Stomach (tissue), 4 donors: ENCODE data around the gene SAP30L.

ENCODE experiments used
- EP300 ChIP-seq: sonication (generic); formaldehyde crosslinking; IDR thresholded peaks from one replicate; pipeline ENCODE4 v1.6.1; 2017; ENCODE audit warnings: antibody characterized with exemption
- POLR2A ChIP-seq, 4 donors: fragments of 450-650 bp; IDR thresholded peaks; one replicate each; pipeline ENCODE4 v1.6.1; 2016; ENCODE audit warnings: antibody characterized with exemption in 4 of 4, control low read depth in 2 of 4, mild to moderate bottlenecking in 1 of 4, moderate library complexity in 1 of 4
- POLR2AphosphoS5 ChIP-seq, 3 donors: sonication (generic); formaldehyde crosslinking; IDR thresholded peaks; one replicate each; pipeline ENCODE4 v1.6.1; 2016; ENCODE audit warnings: antibody characterized with exemption in 3 of 3
- TF ChIP-seq, protein P1 (sequence below), 7 experiments: fragments of 450-650 bp in 4 of 7; fragments of 200-600 bp in 3 of 7; sonication (generic) in 3 of 7; IDR thresholded peaks; one replicate each; pipeline ENCODE4 v1.5.1; 2016 to 2019; ENCODE audit warnings: antibody characterized with exemption in 7 of 7, control low read depth in 2 of 7, mild to moderate bottlenecking in 1 of 7

DNA sequence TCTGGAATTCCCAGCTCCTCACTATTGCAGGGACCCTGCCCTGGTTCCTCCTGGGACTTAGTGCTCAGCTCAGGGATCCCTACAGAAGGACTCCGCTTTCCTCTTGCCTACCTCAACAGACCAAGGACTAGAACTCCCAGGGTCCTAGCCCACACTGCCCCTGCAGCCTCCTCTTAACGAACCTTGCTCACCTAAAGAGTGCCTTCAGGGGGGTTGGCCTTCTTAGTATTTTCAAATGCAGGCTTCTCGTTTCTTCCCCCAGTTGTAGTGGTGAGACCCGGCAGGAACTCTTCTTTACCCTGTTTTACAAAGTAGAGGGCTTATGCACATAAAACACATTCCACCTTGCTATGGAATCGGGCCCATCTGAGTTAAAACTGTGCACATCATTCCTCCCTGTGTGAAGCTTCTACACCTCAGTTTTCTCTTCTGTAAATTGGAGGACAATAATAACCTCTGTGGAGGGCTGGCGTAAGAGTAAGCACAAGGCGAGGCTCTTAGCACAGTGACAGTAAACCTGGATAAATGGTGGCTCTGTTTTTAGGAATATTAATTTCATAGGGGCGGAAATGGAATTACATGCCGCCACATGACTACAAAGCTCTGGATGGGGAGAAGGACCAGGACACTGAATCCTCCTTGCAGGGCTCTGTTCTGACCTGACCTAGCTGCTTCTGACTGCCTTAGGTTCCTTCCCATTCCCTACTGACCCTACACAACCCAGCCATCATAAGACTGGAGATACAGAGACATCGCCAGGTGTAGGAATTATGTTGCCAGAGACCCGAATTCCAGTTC is 36.0 kb downstream of the SAP30L start:
- TF ChIP-seq, protein P1, sequence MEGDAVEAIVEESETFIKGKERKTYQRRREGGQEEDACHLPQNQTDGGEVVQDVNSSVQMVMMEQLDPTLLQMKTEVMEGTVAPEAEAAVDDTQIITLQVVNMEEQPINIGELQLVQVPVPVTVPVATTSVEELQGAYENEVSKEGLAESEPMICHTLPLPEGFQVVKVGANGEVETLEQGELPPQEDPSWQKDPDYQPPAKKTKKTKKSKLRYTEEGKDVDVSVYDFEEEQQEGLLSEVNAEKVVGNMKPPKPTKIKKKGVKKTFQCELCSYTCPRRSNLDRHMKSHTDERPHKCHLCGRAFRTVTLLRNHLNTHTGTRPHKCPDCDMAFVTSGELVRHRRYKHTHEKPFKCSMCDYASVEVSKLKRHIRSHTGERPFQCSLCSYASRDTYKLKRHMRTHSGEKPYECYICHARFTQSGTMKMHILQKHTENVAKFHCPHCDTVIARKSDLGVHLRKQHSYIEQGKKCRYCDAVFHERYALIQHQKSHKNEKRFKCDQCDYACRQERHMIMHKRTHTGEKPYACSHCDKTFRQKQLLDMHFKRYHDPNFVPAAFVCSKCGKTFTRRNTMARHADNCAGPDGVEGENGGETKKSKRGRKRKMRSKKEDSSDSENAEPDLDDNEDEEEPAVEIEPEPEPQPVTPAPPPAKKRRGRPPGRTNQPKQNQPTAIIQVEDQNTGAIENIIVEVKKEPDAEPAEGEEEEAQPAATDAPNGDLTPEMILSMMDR (IDR thresholded peaks at IDR 0.05): no peak
- TF ChIP-seq POLR2AphosphoS5 (IDR thresholded peaks at IDR 0.05) (no peak), POLR2A (IDR thresholded peaks at IDR 0.05) (no peak), EP300 (no peak)
